Mucosa of stomach (tissue), 1 donor: ENCODE results near the gene RPL28.

Experiments
- H3K27me3 ChIP-seq: one replicate; pipeline ENCODE4 v1.7.0; 2013; ENCODE audit warnings: mild to moderate bottlenecking, low read length; ENCODE audit not compliant: control insufficient read depth, insufficient read depth
- H3K36me3 ChIP-seq: one replicate; pipeline ENCODE4 v1.7.0; 2013; ENCODE audit warnings: low read length; ENCODE audit not compliant: control insufficient read depth, insufficient read depth
- H3K4me1 ChIP-seq: one replicate; pipeline ENCODE4 v1.7.0; 2013; ENCODE audit warnings: mild to moderate bottlenecking, low read length; ENCODE audit not compliant: control insufficient read depth, insufficient read depth
- H3K4me3 ChIP-seq: one replicate; pipeline ENCODE4 v1.7.0; 2013; ENCODE audit warnings: low read length
- H3K9ac ChIP-seq: one replicate; pipeline ENCODE4 v1.7.0; 2013; ENCODE audit warnings: mild to moderate bottlenecking, low read length, moderate library complexity
- H3K9me3 ChIP-seq: one replicate; pipeline ENCODE4 v1.7.0; 2013; ENCODE audit warnings: mild to moderate bottlenecking, low read length, moderate library complexity; ENCODE audit not compliant: control insufficient read depth
- donor health status: Pancreatic carcinoma.

The RPL28 gene

GRCh38 chr19:55346725-55347441, 38.8 kb upstream of the RPL28 start:
- Histone ChIP-seq H3K36me3 (no peaks in the 10 kb centered on the region), H3K27me3 (peaks cover 16% of the 10 kb centered on the region), H3K4me3 (no peak overlapping the region), H3K4me1 (peaks cover 16% of the 10 kb centered on the region), H3K9me3 (no peaks in the 10 kb centered on the region), H3K9ac (no peak overlapping the region)

DNA sequence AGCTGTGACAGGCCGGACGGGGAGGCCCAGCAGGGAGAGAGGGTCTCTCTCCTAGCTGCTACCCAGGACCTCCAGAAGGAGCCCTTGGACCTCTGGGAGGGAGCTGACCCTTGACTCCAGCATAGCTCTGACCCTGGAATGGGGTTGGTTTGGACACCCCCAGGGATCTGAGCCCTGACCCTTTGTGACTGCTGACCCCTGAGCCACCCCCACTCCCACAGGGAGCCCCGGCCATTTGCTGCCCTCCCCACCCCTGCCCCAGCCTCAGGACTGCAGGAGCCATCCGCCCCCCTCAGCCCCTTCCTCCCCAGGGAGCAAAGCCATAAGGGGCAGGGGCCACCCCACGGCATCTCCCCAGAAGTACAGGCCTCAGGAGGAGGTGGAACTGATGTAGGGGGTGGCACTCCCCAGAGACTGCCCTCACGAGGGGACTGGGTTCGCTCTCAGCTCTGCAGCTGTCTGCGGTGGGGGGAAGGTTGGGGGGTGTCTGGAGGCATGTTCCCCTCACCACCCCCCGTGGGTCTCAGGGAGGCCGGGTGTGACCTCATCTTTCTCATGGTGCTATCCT, 38.2 kb upstream of the RPL28 start:
- Histone ChIP-seq H3K27me3 (peaks cover 22% of the 10 kb centered on the region), H3K36me3 (no peaks in the 10 kb centered on the region)

GRCh38 chr19:55348317-55349034, 37.3 kb upstream of the RPL28 start:
- no peaks in the 10 kb centered on the region for H3K36me3 ChIP-seq
- no peak overlapping the region for H3K4me3 ChIP-seq
- no peaks in the 10 kb centered on the region for H3K9me3 ChIP-seq
- H3K4me1 ChIP-seq = peaks cover 28% of the 10 kb centered on the region
- no peak overlapping the region for H3K9ac ChIP-seq
- H3K27me3 ChIP-seq = peaks cover 32% of the 10 kb centered on the region

More for the DNA sequence above, 38.2 kb upstream of the RPL28 start:
- H3K9ac ChIP-seq = no peak overlapping the region
- H3K4me3 ChIP-seq = no peak overlapping the region
- H3K4me1 ChIP-seq = peaks cover 21% of the 10 kb centered on the region
- H3K9me3 ChIP-seq = no peaks in the 10 kb centered on the region

GRCh38 chr19:55350620-55351315, 35.0 kb upstream of the RPL28 start:
- H3K36me3 ChIP-seq = no peaks in the 10 kb centered on the region
- peaks cover 49% of the 10 kb centered on the region for H3K27me3 ChIP-seq
- H3K4me3 ChIP-seq = no peak overlapping the region
- H3K9me3 ChIP-seq = no peaks in the 10 kb centered on the region
- peaks cover 26% of the 10 kb centered on the region for H3K4me1 ChIP-seq
- no peak overlapping the region for H3K9ac ChIP-seq

- no peak overlapping the region for H3K4me3 ChIP-seq
- H3K9ac ChIP-seq = no peak overlapping the region
These were observed 33.7 kb upstream of the RPL28 start for GRCh38 chr19:55352040-55352439.

GRCh38 chr19:55352549-55353145, 33.1 kb upstream of the RPL28 start:
- Histone ChIP-seq H3K9ac (no peak overlapping the region), H3K36me3 (no peaks in the 10 kb centered on the region), H3K4me3 (no peak overlapping the region), H3K27me3 (peaks cover 49% of the 10 kb centered on the region), H3K9me3 (no peaks in the 10 kb centered on the region), H3K4me1 (peaks cover 23% of the 10 kb centered on the region)

More at GRCh38 chr19:55352040-55352439, 33.7 kb upstream of the RPL28 start:
- Histone ChIP-seq H3K36me3 (no peaks in the 10 kb centered on the region), H3K9me3 (no peaks in the 10 kb centered on the region), H3K4me1 (peaks cover 23% of the 10 kb centered on the region), H3K27me3 (peaks cover 49% of the 10 kb centered on the region)

DNA sequence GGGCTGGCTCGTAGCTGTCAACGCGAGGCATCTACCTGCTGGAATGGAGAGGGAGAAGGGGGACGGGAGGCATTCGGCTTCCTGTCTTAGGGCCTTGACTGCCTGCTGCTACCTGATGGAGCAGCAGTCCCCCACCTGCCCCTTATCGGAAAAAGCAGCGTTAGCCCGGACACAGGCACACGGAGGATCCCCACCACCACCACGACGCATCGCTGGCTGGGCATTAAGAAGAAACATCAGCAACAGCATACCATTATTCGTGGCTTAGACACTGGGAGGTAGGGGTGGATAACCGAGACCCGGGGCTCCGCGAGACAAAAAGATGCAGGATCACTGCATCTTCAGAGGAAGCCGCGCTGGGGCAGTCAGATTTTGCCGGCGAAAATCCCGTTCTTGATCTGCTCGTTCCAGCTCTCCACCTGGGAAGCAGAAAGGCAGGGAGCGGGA, 32.4 kb upstream of the RPL28 start:
- Histone ChIP-seq H3K36me3 (no peaks in the 10 kb centered on the region), H3K4me3 (no peak overlapping the region), H3K9me3 (no peaks in the 10 kb centered on the region), H3K9ac (no peak overlapping the region), H3K4me1 (peaks cover 23% of the 10 kb centered on the region), H3K27me3 (peaks cover 49% of the 10 kb centered on the region)

DNA sequence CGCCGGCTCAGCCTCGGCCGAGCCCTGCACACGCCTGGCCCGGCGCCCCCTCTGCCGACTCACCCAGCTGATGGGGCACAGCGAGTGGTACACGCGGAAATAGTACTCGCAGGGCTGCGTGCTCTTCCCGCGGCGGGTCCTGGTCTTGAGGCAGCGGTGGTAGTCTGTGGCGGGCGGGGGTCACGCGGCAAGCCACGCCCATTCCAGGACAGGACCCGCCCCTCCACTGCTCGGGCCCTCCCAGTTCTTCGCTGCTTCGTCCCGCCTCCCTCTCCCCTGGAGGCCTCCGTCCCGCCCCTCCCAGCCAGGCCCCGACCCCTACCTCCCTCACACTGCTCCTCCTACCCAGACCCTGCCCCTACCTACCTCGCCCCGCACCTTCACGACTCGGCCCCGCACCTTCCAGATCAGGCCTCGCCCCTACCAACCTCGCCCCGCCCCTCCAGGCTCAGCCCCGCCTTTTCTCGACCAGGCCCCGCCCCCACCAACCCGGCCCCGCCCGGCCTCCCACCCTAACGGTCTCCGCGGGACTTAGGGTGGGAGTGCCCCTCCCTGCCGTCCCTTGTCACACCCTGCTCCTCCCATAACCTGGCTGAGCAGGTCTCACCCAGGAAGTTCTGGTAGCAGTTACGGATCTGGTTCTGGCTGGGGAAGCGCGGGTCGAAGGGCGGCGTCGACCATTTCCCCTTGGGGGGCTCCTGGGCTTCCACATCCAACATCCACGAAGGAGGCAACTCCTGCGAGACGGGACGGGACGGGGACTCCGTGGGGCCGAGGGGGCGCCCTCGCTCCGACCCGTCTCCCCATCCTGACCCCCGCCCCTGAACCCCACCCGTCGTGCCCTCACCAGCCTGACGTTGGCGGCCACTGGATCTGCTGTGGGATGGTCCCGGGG, 31.7 kb upstream of the RPL28 start:
- no peak overlapping the region for H3K9ac ChIP-seq
- no peak overlapping the region for H3K4me3 ChIP-seq
- H3K9me3 ChIP-seq = no peaks in the 10 kb centered on the region
- H3K36me3 ChIP-seq = no peaks in the 10 kb centered on the region
- peaks cover 49% of the 10 kb centered on the region for H3K27me3 ChIP-seq
- peaks cover 23% of the 10 kb centered on the region for H3K4me1 ChIP-seq

GRCh38 chr19:55354698-55355212, 31.0 kb upstream of the RPL28 start, which contains the start of gene COX6B2:
COX6B2 (minus strand) TSS chr19:55354719; CDS start chr19:55354521, 198 bp downstream.
- Histone ChIP-seq H3K4me1 (peaks cover 23% of the 10 kb centered on the region), H3K9ac (no peak within 1 kb of the TSS), H3K9me3 (no peaks in the 10 kb centered on the region), H3K27me3 (peaks cover 49% of the 10 kb centered on the region), H3K4me3 (no peak within 1 kb of the TSS), H3K36me3 (no peaks in the 10 kb centered on the region)

- H3K9ac ChIP-seq = no peak overlapping the region
- peaks cover 48% of the 10 kb centered on the region for H3K27me3 ChIP-seq
- peaks cover 22% of the 10 kb centered on the region for H3K4me1 ChIP-seq
- H3K4me3 ChIP-seq = no peak overlapping the region
- H3K36me3 ChIP-seq = no peaks in the 10 kb centered on the region
- no peaks in the 10 kb centered on the region for H3K9me3 ChIP-seq
These were observed 30.4 kb upstream of the RPL28 start for GRCh38 chr19:55355213-55355821.
